ENCODE data around the gene FEN1. TPM values are rescaled to one million over a fixed set of nuclear protein-coding genes. Genes with fewer than 3 reads are reported as not detected.

FEN1 gene
- total RNA-seq, 1 donor from 2014 or later: 5.4 TPM

DNA sequence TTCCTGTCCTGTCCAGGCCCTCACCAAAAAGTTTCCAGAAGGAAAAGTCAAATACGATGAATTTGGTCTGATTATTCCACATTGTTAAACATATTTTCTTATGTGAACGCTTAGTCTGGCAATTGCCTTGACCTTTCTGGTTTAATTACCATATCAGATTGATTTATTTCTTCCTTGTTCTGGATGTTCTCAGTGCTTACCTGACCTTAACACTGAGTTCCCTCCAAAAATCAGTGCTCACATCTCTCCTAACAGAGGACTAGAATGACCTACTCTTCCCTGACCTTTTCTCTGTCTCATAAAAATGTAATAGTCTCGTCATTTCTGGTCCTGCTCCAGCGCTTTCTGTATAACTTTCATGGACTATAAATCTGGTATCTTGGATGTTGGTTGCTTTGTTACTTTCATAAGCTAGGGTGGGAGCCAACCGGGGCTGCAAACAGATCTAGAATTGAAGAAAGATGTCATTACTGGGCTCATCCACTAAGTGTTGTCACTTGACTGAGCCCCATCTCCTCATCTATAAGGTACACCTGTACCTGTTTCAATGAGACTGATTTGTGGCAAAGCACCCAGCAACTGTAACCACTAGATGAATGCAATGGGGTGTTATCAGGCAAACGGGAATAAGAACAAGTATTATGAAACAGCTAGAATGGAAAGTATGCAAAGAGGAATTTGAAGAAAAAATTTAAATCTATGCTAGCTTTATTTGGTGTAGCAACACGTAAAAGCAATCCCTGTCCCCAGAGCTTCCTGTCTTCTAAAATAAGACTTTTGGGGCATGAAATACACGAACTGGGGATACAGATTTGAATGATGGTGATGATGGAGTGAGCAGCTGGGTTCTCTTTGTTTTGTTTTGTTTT is 37.8 kb downstream of the FEN1 start:
- H3K36me3 ChIP-seq: no peaks in the 10 kb centered on the region
- peaks cover 17% of the 10 kb centered on the region for H3K27me3 ChIP-seq (ENCODE audit: low read depth)
- intact Hi-C loops (cut with DNase I): no loop called here
- H3K4me3 ChIP-seq: peak overlapping the region; percentile 67
- TF ChIP-seq, protein P1, sequence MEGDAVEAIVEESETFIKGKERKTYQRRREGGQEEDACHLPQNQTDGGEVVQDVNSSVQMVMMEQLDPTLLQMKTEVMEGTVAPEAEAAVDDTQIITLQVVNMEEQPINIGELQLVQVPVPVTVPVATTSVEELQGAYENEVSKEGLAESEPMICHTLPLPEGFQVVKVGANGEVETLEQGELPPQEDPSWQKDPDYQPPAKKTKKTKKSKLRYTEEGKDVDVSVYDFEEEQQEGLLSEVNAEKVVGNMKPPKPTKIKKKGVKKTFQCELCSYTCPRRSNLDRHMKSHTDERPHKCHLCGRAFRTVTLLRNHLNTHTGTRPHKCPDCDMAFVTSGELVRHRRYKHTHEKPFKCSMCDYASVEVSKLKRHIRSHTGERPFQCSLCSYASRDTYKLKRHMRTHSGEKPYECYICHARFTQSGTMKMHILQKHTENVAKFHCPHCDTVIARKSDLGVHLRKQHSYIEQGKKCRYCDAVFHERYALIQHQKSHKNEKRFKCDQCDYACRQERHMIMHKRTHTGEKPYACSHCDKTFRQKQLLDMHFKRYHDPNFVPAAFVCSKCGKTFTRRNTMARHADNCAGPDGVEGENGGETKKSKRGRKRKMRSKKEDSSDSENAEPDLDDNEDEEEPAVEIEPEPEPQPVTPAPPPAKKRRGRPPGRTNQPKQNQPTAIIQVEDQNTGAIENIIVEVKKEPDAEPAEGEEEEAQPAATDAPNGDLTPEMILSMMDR (IDR thresholded peaks at IDR 0.05): no peak
- ATAC-seq (no peak), DNase-seq (no peak)
- H3K9me3 ChIP-seq: no peaks in the 10 kb centered on the region
- H3K4me1 ChIP-seq: peaks cover 54% of the 10 kb centered on the region
- H3K27ac ChIP-seq: peak overlapping the region; percentile 40

- Histone ChIP-seq H3K36me3 (no peaks in the 10 kb centered on the region), H3K4me3 (no peak overlapping the region), H3K27ac (no peak overlapping the region), H3K4me1 (peaks cover 50% of the 10 kb centered on the region), H3K9me3 (no peaks in the 10 kb centered on the region), H3K27me3 (ENCODE audit: low read depth) (peaks cover 17% of the 10 kb centered on the region)
- DNase-seq (no peak), ATAC-seq (no peak)
- TF ChIP-seq, protein P1 (IDR thresholded peaks at IDR 0.05): no peak
- intact Hi-C loops (cut with DNase I): no loop called here
Observed at GRCh38 chr11:61832207-61832606, 39.5 kb downstream of the FEN1 start.

GRCh38 chr11:61832754-61833153 is 40.0 kb downstream of the FEN1 start:
- H3K4me1 ChIP-seq: peaks cover 44% of the 10 kb centered on the region
- H3K27ac ChIP-seq: no peak overlapping the region
- peaks cover 17% of the 10 kb centered on the region for H3K27me3 ChIP-seq (ENCODE audit: low read depth)
- H3K36me3 ChIP-seq: no peaks in the 10 kb centered on the region
- DNase-seq (no peak), ATAC-seq (no peak)
- intact Hi-C loops (cut with DNase I): no loop called here
- TF ChIP-seq, protein P1 (IDR thresholded peaks at IDR 0.05): no peak
- H3K9me3 ChIP-seq: no peaks in the 10 kb centered on the region
- H3K4me3 ChIP-seq: no peak overlapping the region

DNA sequence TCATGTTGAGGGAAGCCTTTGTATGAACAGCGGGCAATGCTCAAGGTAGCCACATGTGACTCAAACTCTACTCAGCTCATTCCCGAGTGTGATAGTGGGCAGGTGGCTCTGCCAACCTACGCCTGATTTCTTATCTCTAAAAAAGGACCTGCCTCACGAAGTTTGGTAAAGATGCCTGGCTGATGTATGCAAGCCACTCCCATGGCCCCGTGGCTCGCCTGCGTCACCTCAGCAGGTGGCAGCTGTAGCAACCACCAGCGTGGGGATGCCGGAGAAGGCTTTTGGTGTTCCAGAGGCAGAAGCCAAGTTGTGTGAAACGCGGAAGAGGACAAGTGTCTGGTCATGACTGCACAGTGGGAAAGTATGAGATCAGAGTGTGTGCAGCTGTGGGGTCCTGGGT is 40.8 kb downstream of the FEN1 start:
- no peak overlapping the region for H3K4me3 ChIP-seq
- intact Hi-C loops (cut with DNase I): no loop called here
- TF ChIP-seq, protein P1 (IDR thresholded peaks at IDR 0.05): no peak
- peaks cover 13% of the 10 kb centered on the region for H3K27me3 ChIP-seq (ENCODE audit: low read depth)
- H3K9me3 ChIP-seq: no peaks in the 10 kb centered on the region
- peaks cover 39% of the 10 kb centered on the region for H3K4me1 ChIP-seq
- H3K36me3 ChIP-seq: no peaks in the 10 kb centered on the region
- DNase-seq (no peak), ATAC-seq (no peak)
- H3K27ac ChIP-seq: peak overlapping the region; percentile 69

- DNase-seq (no peak), ATAC-seq (no peak)
- TF ChIP-seq, protein P1 (IDR thresholded peaks at IDR 0.05): no peak
- Histone ChIP-seq H3K4me1 (peaks cover 35% of the 10 kb centered on the region), H3K4me3 (no peak overlapping the region), H3K27me3 (ENCODE audit: low read depth) (peaks cover 9% of the 10 kb centered on the region), H3K9me3 (no peaks in the 10 kb centered on the region), H3K27ac (peak overlapping the region; percentile 69), H3K36me3 (no peaks in the 10 kb centered on the region)
- intact Hi-C loops (cut with DNase I): no loop called here
Observed at GRCh38 chr11:61833926-61834277, 41.2 kb downstream of the FEN1 start.

Measured in lower lobe of right lung (tissue), 2 donors.